ENCODE results near the gene MBNL2.

- TF ChIP-seq CTCF (IDR thresholded peaks at IDR 0.05), result no peak
- TF ChIP-seq POLR2AphosphoS5 (IDR thresholded peaks at IDR 0.05), result no peak
- no peak for TF ChIP-seq EP300 (IDR thresholded peaks at IDR 0.05)
- TF ChIP-seq POLR2A (IDR thresholded peaks at IDR 0.05), result no peak
Measured at GRCh38 chr13:97215325-97215724, 6.8 kb upstream of the MBNL2 start.
